Ovary (tissue), 9 donors: ENCODE data around the gene SLC25A29. TPM values are rescaled to one million over a fixed set of nuclear protein-coding genes. Genes with fewer than 3 reads are reported as not detected.
"Not testable (repeated sequence)": the region's sequence is repeated elsewhere in the genome, so short reads cannot be mapped to it uniquely, and the experiment has no call there.

Experiments used
- DNase-seq, 5 donors: peaks; one replicate each; pipeline ENCODE4 v3.0.0-alpha.2; 2019 to 2020
- H3K27ac ChIP-seq, 2 donors: fragments of 200-600 bp; one replicate each; pipeline versions ENCODE4 v1.5.1 to v1.8.0; 2019 to 2022
- H3K27me3 ChIP-seq: fragments of 200-600 bp; one replicate; pipeline ENCODE4 v1.8.0; 2022
- H3K36me3 ChIP-seq: fragments of 200-600 bp; sonication (generic); one replicate; pipeline ENCODE4 v1.5.1; 2019
- H3K4me1 ChIP-seq: one replicate; pipeline ENCODE4 v1.8.1; 2013; ENCODE audit warnings: mild to moderate bottlenecking, moderate library complexity; ENCODE audit not compliant: insufficient read depth
- H3K4me3 ChIP-seq: fragments of 200-600 bp; sonication (generic); one replicate; pipeline ENCODE4 v1.5.1; 2017
- H3K9me3 ChIP-seq, 2 donors: fragments of 200-600 bp in 1 of 2; sonication (generic) in 1 of 2; one replicate each; pipeline versions ENCODE4 v1.5.1 to v1.8.1; 2013 to 2019; ENCODE audit warnings: mild to moderate bottlenecking in 1 of 2, moderate library complexity in 1 of 2
- CTCF ChIP-seq, 3 donors: fragments of 450-650 bp in 2 of 3; fragments of 200-600 bp in 1 of 3; IDR thresholded peaks; one replicate each; pipeline versions ENCODE4 v1.5.1 to v1.8.0; 2016 to 2022; ENCODE audit warnings: antibody characterized with exemption in 3 of 3, mild to moderate bottlenecking in 1 of 3
- EP300 ChIP-seq: sonication (generic); formaldehyde crosslinking; IDR thresholded peaks from one replicate; pipeline ENCODE4 v1.6.1; 2017; ENCODE audit warnings: antibody characterized with exemption
- POLR2A ChIP-seq: fragments of 450-650 bp; IDR thresholded peaks from one replicate; pipeline ENCODE4 v1.6.1; 2017; ENCODE audit warnings: antibody characterized with exemption, mild to moderate bottlenecking, moderate library complexity
- whole genome bisulfite sequencing, 3 donors: extraction: QIAGEN DNeasy Blood & Tissue Kit in 1 of 3; methylation state at CpG; one replicate each; pipeline versions ENCODE4 v1.1.5 to v1.1.7; 2013 to 2017; 5-methylcytosine and 5-hydroxymethylcytosine counted together
- intact Hi-C, 4 donors: fragments of 100-400 bp; cut with DNase I; formaldehyde crosslinking; loops; one replicate each; pipeline versions ENCODE4 v1.11.0 to v1.15.1; 2022 to 2023
- polyA plus RNA-seq, 2 donors: library from polyadenylated mRNA; stranded (reverse); fragments of 200-250 nt in 1 of 2; fragments of 350-450 nt in 1 of 2; fragmentation: Illumina TruSeq in 1 of 2; extraction: RNeasy Lipid Tissue Mini Kit (QIAGEN cat#74804) in 1 of 2; gene quantifications; one replicate each; pipeline ENCODE4 v1.2.3, GENCODE V29; 2013 to 2014
- total RNA-seq, 7 donors: library from RNA; depleted of rRNA in 2 of 7; stranded (reverse); fragments of >200 nt in 2 of 7; fragmentation: NEBNext Ultra II Directional in 3 of 7; extraction: Animal tissue kit (Norgen Biotek cat#: 25700) in 3 of 7; gene quantifications; one replicate each; pipeline versions ENCODE4 v1.1.0 to v1.2.4, GENCODE V29; 2016 to 2023
- donor health status: DM: no; HTN: no; CAD: no; lungs with moderate emphysema.
- donor health status: DM: no; HTN: no; CAD: no.
- donor health status: Bipolar disorder and iron deficiency.
- donor health status: DM: yes; HTN: yes; CAD: no.
- donor health status: DM: no; HTN: no; CAD: no.
- donor health status: DM: yes; HTN: yes; CAD: no.

The SLC25A29 gene
- total and polyA plus RNA-seq, 9 donors: 9.1 to 177 (median 69.9) TPM

GRCh38 chr14:100288382-100289185 is 17.7 kb downstream of the SLC25A29 start:
- H3K36me3 ChIP-seq: no peaks in the 10 kb centered on the region
- peak in 1 of 5 donors; percentile 19 for DNase-seq
- H3K27ac ChIP-seq: no peak overlapping the region
- peaks cover 4% of the 10 kb centered on the region for H3K4me1 ChIP-seq
- TF ChIP-seq CTCF (IDR thresholded peaks at IDR 0.05) (no peak), POLR2A (no peak), EP300 (no peak)
- no peak overlapping the region for H3K4me3 ChIP-seq
- WGBS, 3 donors: 78 to 80% (median 79%) methylated on average over 12 of the region's 12 CpGs
- no peaks in the 10 kb centered on the region for H3K9me3 ChIP-seq
- H3K27me3 ChIP-seq: no peaks in the 10 kb centered on the region
- intact Hi-C loops: no loop called here

GRCh38 chr14:100287998-100288295 is 18.3 kb downstream of the SLC25A29 start:
- H3K27ac ChIP-seq, H3K9me3 ChIP-seq, intact Hi-C loops, H3K4me1 ChIP-seq, H3K4me3 ChIP-seq, H3K36me3 ChIP-seq, H3K27me3 ChIP-seq: not testable (repeated sequence)
- DNase-seq: peak in 1 of 5 donors; percentile 31
- WGBS, 3 donors: 85 to 89% (median 89%) methylated on average over 8 of the region's 8 CpGs

- Histone ChIP-seq H3K27ac (no peak overlapping the region), H3K4me3 (no peak overlapping the region), H3K9me3 (no peaks in the 10 kb centered on the region), H3K36me3 (no peaks in the 10 kb centered on the region), H3K4me1 (peaks cover 4% of the 10 kb centered on the region), H3K27me3 (no peaks in the 10 kb centered on the region)
- no peak for TF ChIP-seq EP300
- no peak for TF ChIP-seq CTCF (IDR thresholded peaks at IDR 0.05)
- TF ChIP-seq POLR2A: no peak
- 58 to 68% (median 63%) methylated on average over 12 of the region's 12 CpGs for WGBS, 3 donors
- intact Hi-C loops: no loop called here
- peak in 1 of 5 donors; percentile 25 for DNase-seq
Observed at GRCh38 chr14:100287202-100287997, 18.8 kb downstream of the SLC25A29 start.

- no peaks in the 10 kb centered on the region for H3K36me3 ChIP-seq
- intact Hi-C loops: no loop called here
- H3K9me3 ChIP-seq: no peaks in the 10 kb centered on the region
- 57 to 63% (median 58%) methylated on average over 9 to 10 of the region's 10 CpGs for WGBS, 3 donors
- no peak for TF ChIP-seq POLR2A
- TF ChIP-seq CTCF (IDR thresholded peaks at IDR 0.05): no peak
- TF ChIP-seq EP300: no peak
- H3K27ac ChIP-seq: no peak overlapping the region
- DNase-seq: peak in 2 of 5 donors; percentile 36 to 37
- no peak overlapping the region for H3K4me3 ChIP-seq
- H3K27me3 ChIP-seq: no peaks in the 10 kb centered on the region
- H3K4me1 ChIP-seq: peaks cover 4% of the 10 kb centered on the region
Observed at GRCh38 chr14:100286484-100287191, 19.6 kb downstream of the SLC25A29 start.
